ENCODE data around the gene ADAM17. TPM values are rescaled to one million over a fixed set of nuclear protein-coding genes. Genes with fewer than 3 reads are reported as not detected.

The ADAM17 gene
- total and polyA plus RNA-seq, 8 donors: 4.6 to 18.8 (median 7.4) TPM

GRCh38 chr2:9508931-9509330 is 46.7 kb downstream of the ADAM17 start:
- FAIRE-seq (no peak), DNase-seq (no peak), ATAC-seq (no peak)
- no peaks in the 10 kb centered on the region for H3K4me1 ChIP-seq
- WGBS, 2 donors: 10 to 21% methylated on average over 1 of the region's 1 CpG
- H3K9me3 ChIP-seq: no peaks in the 10 kb centered on the region
- peaks cover 0 to 5% (median 0%) of the 10 kb centered on the region in 3 donors for H3K36me3 ChIP-seq
- intact Hi-C loops (cut with DNase I): no loop called here
- H3K27ac ChIP-seq: no peak overlapping the region
- H3K27me3 ChIP-seq: no peaks in the 10 kb centered on the region
- no peak for TF ChIP-seq CTCF (IDR thresholded peaks at IDR 0.05)
- no peak overlapping the region for H3K4me3 ChIP-seq

- ATAC-seq (no peak), DNase-seq (no peak), FAIRE-seq (no peak)
- H3K36me3 ChIP-seq: peaks cover 0 to 16% (median 0%) of the 10 kb centered on the region in 3 donors
- H3K9me3 ChIP-seq: no peaks in the 10 kb centered on the region
- 48 to 59% methylated on average over 1 of the region's 1 CpG for WGBS, 2 donors
- intact Hi-C loops (cut with DNase I): no loop called here
- H3K4me3 ChIP-seq: no peak overlapping the region
- H3K4me1 ChIP-seq: no peaks in the 10 kb centered on the region
- H3K27me3 ChIP-seq: no peaks in the 10 kb centered on the region
- TF ChIP-seq CTCF (IDR thresholded peaks at IDR 0.05): no peak
- no peak overlapping the region for H3K27ac ChIP-seq
Observed at GRCh38 chr2:9498210-9498609, 57.4 kb downstream of the ADAM17 start.

GRCh38 chr2:9497017-9497416 is 58.6 kb downstream of the ADAM17 start:
- Histone ChIP-seq H3K27me3 (no peaks in the 10 kb centered on the region), H3K4me1 (no peaks in the 10 kb centered on the region), H3K9me3 (no peaks in the 10 kb centered on the region), H3K4me3 (no peak overlapping the region), H3K36me3 (peaks cover 0 to 24% (median 0%) of the 10 kb centered on the region in 3 donors), H3K27ac (no peak overlapping the region)
- WGBS, 2 donors: 93 to 94% methylated on average over 4 of the region's 4 CpGs
- peak in 2 of 4 donors; percentile 48 to 68 for ATAC-seq
- no peak for TF ChIP-seq CTCF (IDR thresholded peaks at IDR 0.05)
- intact Hi-C loops (cut with DNase I): no loop called here
- DNase-seq: no peak
- no peak for FAIRE-seq

- H3K36me3 ChIP-seq: peaks cover 0 to 50% (median 16%) of the 10 kb centered on the region in 3 donors
- H3K27ac ChIP-seq: no peak overlapping the region
- FAIRE-seq (no peak), DNase-seq (no peak), ATAC-seq (no peak)
- H3K4me3 ChIP-seq: no peak overlapping the region
- H3K27me3 ChIP-seq: no peaks in the 10 kb centered on the region
- intact Hi-C loops (cut with DNase I): no loop called here
- TF ChIP-seq CTCF (IDR thresholded peaks at IDR 0.05): no peak
- WGBS, 2 donors: 90 to 94% methylated on average over 1 of the region's 1 CpG
- H3K9me3 ChIP-seq: no peaks in the 10 kb centered on the region
- H3K4me1 ChIP-seq: no peaks in the 10 kb centered on the region
Observed at GRCh38 chr2:9494081-9494480, 61.5 kb downstream of the ADAM17 start.

- Histone ChIP-seq H3K36me3 (peaks cover 0 to 56% (median 16%) of the 10 kb centered on the region in 3 donors), H3K27ac (no peak overlapping the region)
- 71 to 72% methylated on average over 3 of the region's 3 CpGs for WGBS, 2 donors
Observed at GRCh38 chr2:9493478-9493877, 62.2 kb downstream of the ADAM17 start.

More at GRCh38 chr2:9493478-9493877, 62.2 kb downstream of the ADAM17 start:
- intact Hi-C loops (cut with DNase I): no loop called here
- Histone ChIP-seq H3K4me1 (peaks cover 0 to 3% (median 0%) of the 10 kb centered on the region in 3 donors), H3K27me3 (no peaks in the 10 kb centered on the region), H3K4me3 (no peak overlapping the region), H3K9me3 (no peaks in the 10 kb centered on the region)
- DNase-seq (no peak), ATAC-seq (no peak), FAIRE-seq (no peak)
- TF ChIP-seq CTCF (IDR thresholded peaks at IDR 0.05): no peak

Measured in pancreas (tissue), 10 donors.